Sigmoid colon (tissue), 7 donors: Measurements from ENCODE around the gene TTLL13. TPM values are rescaled to one million over a fixed set of nuclear protein-coding genes. Genes with fewer than 3 reads are reported as not detected.
"Not testable (repeated sequence)": the region's sequence is repeated elsewhere in the genome, so short reads cannot be mapped to it uniquely, and the experiment has no call there.

Experiments used
- DNase-seq: peaks from one replicate; pipeline ENCODE4 v3.0.0-alpha.2; 2019
- H3K27ac ChIP-seq, 4 donors: fragments of 200-600 bp; sonication (generic); one replicate each; pipeline ENCODE4 v1.5.1; 2016 to 2019; ENCODE audit warnings: mild to moderate bottlenecking in 1 of 4
- H3K27me3 ChIP-seq, 3 donors: fragments of 200-600 bp; sonication (generic); one replicate each; pipeline ENCODE4 v1.5.1; 2019; ENCODE audit warnings: mild to moderate bottlenecking in 1 of 3
- H3K36me3 ChIP-seq, 4 donors: fragments of 200-600 bp; sonication (generic); one replicate each; pipeline ENCODE4 v1.5.1; 2016 to 2019
- H3K4me1 ChIP-seq, 4 donors: fragments of 200-600 bp; sonication (generic); one replicate each; pipeline ENCODE4 v1.5.1; 2017 to 2019
- H3K4me3 ChIP-seq, 4 donors: fragments of 200-600 bp; sonication (generic); one replicate each; pipeline ENCODE4 v1.5.1; 2017 to 2019; ENCODE audit warnings: mild to moderate bottlenecking in 2 of 4, moderate library complexity in 1 of 4
- H3K9me3 ChIP-seq, 4 donors: fragments of 200-600 bp in 3 of 4; sonication (generic) in 3 of 4; one replicate each; pipeline versions ENCODE4 v1.5.1 to v1.6.1; 2013 to 2019
- CTCF ChIP-seq, 4 experiments: fragments of 450-650 bp in 3 of 4; fragments of 200-600 bp in 1 of 4; IDR thresholded peaks; one replicate each; pipeline ENCODE4 v1.5.1; 2016 to 2019; ENCODE audit warnings: antibody characterized with exemption in 4 of 4, mild to moderate bottlenecking in 3 of 4, moderate library complexity in 2 of 4
- EP300 ChIP-seq, 4 donors: sonication (generic); formaldehyde crosslinking; IDR thresholded peaks; one replicate each; pipeline ENCODE4 v1.6.1; 2017; ENCODE audit warnings: antibody characterized with exemption in 4 of 4
- POLR2A ChIP-seq, 2 donors: fragments of 450-650 bp; IDR thresholded peaks; one replicate each; pipeline ENCODE4 v1.6.1; 2016; ENCODE audit warnings: antibody characterized with exemption in 2 of 2, mild to moderate bottlenecking in 2 of 2, moderate library complexity in 2 of 2
- POLR2AphosphoS5 ChIP-seq, 4 donors: sonication (generic); formaldehyde crosslinking; IDR thresholded peaks; one replicate each; pipeline ENCODE4 v1.6.1; 2017; ENCODE audit warnings: antibody characterized with exemption in 4 of 4
- WGBS, 2 donors: extraction: QIAGEN DNeasy Blood & Tissue Kit; methylation state at CpG; one replicate each; pipeline ENCODE4 v1.1.7; 2013; 5-methylcytosine and 5-hydroxymethylcytosine counted together
- intact Hi-C: fragments of 100-400 bp; cut with DNase I; formaldehyde crosslinking; loops from one replicate; pipeline ENCODE4 v1.15.1; 2023
- polyA plus RNA-seq, 3 donors: library from polyadenylated mRNA; stranded (reverse); fragments of 200-250 nt; gene quantifications; one replicate each; pipeline ENCODE4 v1.2.3, GENCODE V29; 2013
- total RNA-seq, 4 donors: library from RNA; depleted of rRNA; stranded (reverse); fragments of >200 nt; gene quantifications; one replicate each; pipeline ENCODE4 v1.1.0, GENCODE V29; 2016
- donor health status: healthy with polysubstance abuse.
- donor health status: Bipolar disorder and iron deficiency.
- donor health status: healthy.

TTLL13 gene
- total and polyA plus RNA-seq, 7 donors = 0.25 TPM; not detected in 6

GRCh38 chr15:90271459-90272166, 22.3 kb downstream of the TTLL13 start:
- no peaks in the 10 kb centered on the region for H3K27me3 ChIP-seq
- intact Hi-C loops = no loop called here
- no peaks in the 10 kb centered on the region for H3K9me3 ChIP-seq
- peaks cover 0 to 70% (median 28%) of the 10 kb centered on the region in 4 donors for H3K36me3 ChIP-seq
- 72 to 83% methylated on average over 7 of the region's 7 CpGs for WGBS, 2 donors
- TF ChIP-seq POLR2A (IDR thresholded peaks at IDR 0.05) (no peak), POLR2AphosphoS5 (IDR thresholded peaks at IDR 0.05) (no peak), EP300 (IDR thresholded peaks at IDR 0.05) (no peak), CTCF (IDR thresholded peaks at IDR 0.05) (no peak)
- H3K4me3 ChIP-seq = no peak overlapping the region
- no peak overlapping the region for H3K27ac ChIP-seq
- DNase-seq = no peak
- peaks cover 0 to 47% (median 44%) of the 10 kb centered on the region in 4 donors for H3K4me1 ChIP-seq

- WGBS, 2 donors = 97 to 98% methylated on average over 12 of the region's 12 CpGs
- H3K27ac ChIP-seq, H3K9me3 ChIP-seq, H3K27me3 ChIP-seq, DNase-seq, H3K4me3 ChIP-seq, H3K4me1 ChIP-seq, intact Hi-C loops: not testable (repeated sequence)
- H3K36me3 ChIP-seq = peaks cover 0 to 21% (median 2%) of the 10 kb centered on the region in 4 donors
Observed at GRCh38 chr15:90278467-90278866, 29.1 kb downstream of the TTLL13 start.

- H3K36me3 ChIP-seq, H3K4me1 ChIP-seq, H3K9me3 ChIP-seq, intact Hi-C loops, H3K27ac ChIP-seq, H3K4me3 ChIP-seq, H3K27me3 ChIP-seq, DNase-seq: not testable (repeated sequence)
- WGBS, 2 donors = 90 to 95% methylated on average over 5 of the region's 5 CpGs
Observed at GRCh38 chr15:90280743-90281142, 31.4 kb downstream of the TTLL13 start.

GRCh38 chr15:90281637-90282036, 32.3 kb downstream of the TTLL13 start:
- intact Hi-C loops, H3K27ac ChIP-seq, H3K36me3 ChIP-seq, H3K27me3 ChIP-seq, DNase-seq, H3K9me3 ChIP-seq, H3K4me1 ChIP-seq, H3K4me3 ChIP-seq: not testable (repeated sequence)
- WGBS, 2 donors = 29 to 58% methylated on average over 6 of the region's 6 CpGs

- Histone ChIP-seq H3K27me3 (no peaks in the 10 kb centered on the region), H3K27ac (no peak overlapping the region), H3K36me3 (no peaks in the 10 kb centered on the region), H3K4me3 (no peak overlapping the region), H3K9me3 (no peaks in the 10 kb centered on the region), H3K4me1 (peaks cover 0 to 6% (median 2%) of the 10 kb centered on the region in 4 donors)
- DNase-seq = no peak
- TF ChIP-seq CTCF (IDR thresholded peaks at IDR 0.05) = peak in 2 of 4 experiments; percentile 16 to 20
- no peak for TF ChIP-seq POLR2A (IDR thresholded peaks at IDR 0.05)
- TF ChIP-seq POLR2AphosphoS5 (IDR thresholded peaks at IDR 0.05) = no peak
- no peak for TF ChIP-seq EP300 (IDR thresholded peaks at IDR 0.05)
- intact Hi-C loops = no loop called here
Observed at GRCh38 chr15:90286678-90287077, 37.3 kb downstream of the TTLL13 start.

- H3K36me3 ChIP-seq = no peaks in the 10 kb centered on the region
- H3K4me3 ChIP-seq = peak overlapping the region in 1 of 4 donors; percentile 7
- TF ChIP-seq CTCF (IDR thresholded peaks at IDR 0.05) (no peak), POLR2AphosphoS5 (IDR thresholded peaks at IDR 0.05) (no peak), POLR2A (IDR thresholded peaks at IDR 0.05) (no peak), EP300 (IDR thresholded peaks at IDR 0.05) (no peak)
- WGBS, 2 donors = 45 to 82% methylated on average over 5 of the region's 5 CpGs
- peak overlapping the region in 1 of 4 donors; percentile 14 for H3K27ac ChIP-seq
- peaks cover 0 to 6% (median 2%) of the 10 kb centered on the region in 4 donors for H3K4me1 ChIP-seq
- no peaks in the 10 kb centered on the region for H3K9me3 ChIP-seq
- no peaks in the 10 kb centered on the region for H3K27me3 ChIP-seq
- intact Hi-C loops = no loop called here
- DNase-seq = no peak
Observed at GRCh38 chr15:90287101-90287500, 37.7 kb downstream of the TTLL13 start.
